Thyroid gland (tissue), 4 donors: ENCODE results near the gene HIVEP2.

Experiments used
- CTCF ChIP-seq, 6 experiments: fragments of 200-600 bp in 3 of 6; fragments of 450-650 bp in 3 of 6; sonication (generic) in 3 of 6; IDR thresholded peaks; one replicate each; pipeline ENCODE4 v1.5.1; 2016 to 2019; ENCODE audit warnings: antibody characterized with exemption in 6 of 6, mild to moderate bottlenecking in 2 of 6, inconsistent platforms in 1 of 6, moderate library complexity in 1 of 6
- POLR2A ChIP-seq, 2 donors: fragments of 450-650 bp; IDR thresholded peaks; one replicate each; pipeline ENCODE4 v1.6.1; 2017; ENCODE audit warnings: antibody characterized with exemption in 2 of 2, mild to moderate bottlenecking in 2 of 2, moderate library complexity in 1 of 2

- TF ChIP-seq POLR2A (IDR thresholded peaks at IDR 0.05) = no peak
- TF ChIP-seq CTCF (IDR thresholded peaks at IDR 0.05) = no peak
Observed at GRCh38 chr6:142833798-142834197, 111.2 kb downstream of the HIVEP2 start.
